HEK293T (cell line): Measurements from ENCODE around the gene BRAT1.

Source experiments
- CTCF ChIA-PET: fragments of 350-600 bp; formaldehyde crosslinking; extraction: SDS; loops from one replicate; lab custom pipeline; 2021; ENCODE audit warnings: antibody characterized with exemption, inconsistent platforms; lab: Yijun Ruan, JAX
- POLR2A ChIA-PET: fragments of 350-600 bp; formaldehyde crosslinking; extraction: SDS; loops from one replicate; lab custom pipeline; 2020; ENCODE audit warnings: antibody characterized with exemption, inconsistent platforms; lab: Yijun Ruan, JAX
- DNase-seq: peaks from one replicate; pipeline ENCODE4 v3.0.0; 2012; ENCODE audit warnings: mixed read lengths; ENCODE audit errors: extremely low spot score
- ARNT ChIP-seq: fragments of 450-650 bp; IDR thresholded peaks from 2 replicates; pipeline ENCODE4 v1.6.1; 2017; ENCODE audit warnings: mild to moderate bottlenecking
- BHLHE40 ChIP-seq: fragments of 450-650 bp; IDR thresholded peaks from 2 replicates; pipeline ENCODE4 v1.6.1; 2016; ENCODE audit warnings: mild to moderate bottlenecking, moderate library complexity, borderline replicate concordance
- CTBP1 ChIP-seq: fragments of 450-650 bp; IDR thresholded peaks from 2 replicates; pipeline ENCODE4 v1.6.1; 2016; ENCODE audit warnings: borderline replicate concordance
- ELF4 ChIP-seq: fragments of 450-650 bp; IDR thresholded peaks from 2 replicates; pipeline ENCODE4 v1.6.1; 2017; ENCODE audit warnings: antibody characterized with exemption
- FOXA1 ChIP-seq: fragments of 450-650 bp; IDR thresholded peaks from 2 replicates; pipeline ENCODE4 v1.6.1; 2016; ENCODE audit warnings: mild to moderate bottlenecking
- FOXK2 ChIP-seq: fragments of 450-650 bp; IDR thresholded peaks from 2 replicates; pipeline ENCODE4 v1.6.1; 2016; ENCODE audit warnings: mild to moderate bottlenecking
- FOXM1 ChIP-seq: fragments of 450-650 bp; IDR thresholded peaks from 2 replicates; pipeline ENCODE4 v1.6.1; 2017; ENCODE audit warnings: mild to moderate bottlenecking, borderline replicate concordance
- HDGF ChIP-seq: fragments of 450-650 bp; IDR thresholded peaks from 2 replicates; pipeline ENCODE4 v1.6.1; 2017; ENCODE audit warnings: antibody characterized with exemption, borderline replicate concordance
- L3MBTL2 ChIP-seq: fragments of 450-650 bp; conservative IDR thresholded peaks from 2 replicates; pipeline ENCODE4 v1.6.1; 2016; ENCODE audit warnings: mild to moderate bottlenecking
- LEF1 ChIP-seq: fragments of 450-650 bp; IDR thresholded peaks from 2 replicates; pipeline ENCODE4 v1.6.1; 2017; ENCODE audit warnings: mild to moderate bottlenecking, borderline replicate concordance
- NFRKB ChIP-seq: fragments of 450-650 bp; IDR thresholded peaks from 2 replicates; pipeline ENCODE4 v1.6.1; 2016; ENCODE audit warnings: mild to moderate bottlenecking, moderate library complexity
- SP1 ChIP-seq: fragments of 450-650 bp; IDR thresholded peaks from 2 replicates; pipeline ENCODE4 v1.6.1; 2017
- SUZ12 ChIP-seq: fragments of 450-650 bp; IDR thresholded peaks from 2 replicates; pipeline ENCODE4 v1.6.1; 2016; ENCODE audit warnings: mild to moderate bottlenecking
- TARDBP ChIP-seq: fragments of 450-650 bp; IDR thresholded peaks from 2 replicates; pipeline ENCODE4 v1.6.1; 2016
- ZNF384 ChIP-seq: fragments of 450-650 bp; IDR thresholded peaks from 2 replicates; pipeline ENCODE4 v1.6.1; 2016
- TF ChIP-seq, protein P1 (sequence below): fragments of 450-650 bp; IDR thresholded peaks from 2 replicates; pipeline ENCODE4 v1.6.1; 2016

The BRAT1 gene

DNA sequence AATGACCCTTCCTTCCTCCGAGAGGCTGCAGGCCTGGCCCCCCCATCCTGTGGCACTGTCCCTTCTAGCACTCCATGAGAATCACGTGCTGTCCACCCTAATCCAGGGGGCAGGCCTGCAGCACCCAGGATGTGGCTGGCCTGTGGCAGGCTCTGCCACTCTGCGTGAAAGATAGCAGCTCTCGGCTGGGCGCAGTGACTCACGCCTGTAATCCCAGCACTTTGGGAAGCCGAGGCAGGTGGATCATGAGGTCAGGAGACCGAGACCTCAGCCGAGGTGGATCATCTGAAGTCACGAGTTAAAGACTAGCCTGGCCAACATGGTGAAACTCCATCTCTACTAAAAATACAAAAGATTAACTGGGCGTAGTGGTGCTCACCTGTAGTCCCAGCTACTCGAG, 54.6 kb downstream of the BRAT1 start:
- DNase-seq = no peak
- ChIA-PET CTCF (no interaction called here), POLR2A (no interaction called here)
- TF ChIP-seq SP1 (no peak), LEF1 (no peak)

- DNase-seq = no peak
- TF ChIP-seq FOXM1 (no peak), LEF1 (no peak), FOXA1 (no peak), HDGF (no peak), BHLHE40 (no peak), ELF4 (no peak), SUZ12 (no peak), TARDBP (no peak), NFRKB (no peak), L3MBTL2 (no peak)
- POLR2A ChIA-PET = no interaction called here
- CTCF ChIA-PET = no interaction called here
Observed at GRCh38 chr7:2499719-2500430, 55.4 kb downstream of the BRAT1 start.

- no peak for DNase-seq
- ChIA-PET CTCF (no interaction called here), POLR2A (no interaction called here)
- TF ChIP-seq ZNF384 (no peak), TARDBP (no peak), ELF4 (no peak), FOXM1 (no peak), LEF1 (no peak), FOXK2 (no peak), ARNT (no peak), NFRKB (no peak), HDGF (no peak), CTBP1 (no peak), BHLHE40 (no peak), SUZ12 (no peak), L3MBTL2 (no peak), FOXA1 (no peak), SP1 (no peak)
- TF ChIP-seq, protein P1, sequence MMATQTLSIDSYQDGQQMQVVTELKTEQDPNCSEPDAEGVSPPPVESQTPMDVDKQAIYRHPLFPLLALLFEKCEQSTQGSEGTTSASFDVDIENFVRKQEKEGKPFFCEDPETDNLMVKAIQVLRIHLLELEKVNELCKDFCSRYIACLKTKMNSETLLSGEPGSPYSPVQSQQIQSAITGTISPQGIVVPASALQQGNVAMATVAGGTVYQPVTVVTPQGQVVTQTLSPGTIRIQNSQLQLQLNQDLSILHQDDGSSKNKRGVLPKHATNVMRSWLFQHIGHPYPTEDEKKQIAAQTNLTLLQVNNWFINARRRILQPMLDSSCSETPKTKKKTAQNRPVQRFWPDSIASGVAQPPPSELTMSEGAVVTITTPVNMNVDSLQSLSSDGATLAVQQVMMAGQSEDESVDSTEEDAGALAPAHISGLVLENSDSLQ = no peak
Observed at GRCh38 chr7:2499181-2499580, 56.1 kb downstream of the BRAT1 start.

DNA sequence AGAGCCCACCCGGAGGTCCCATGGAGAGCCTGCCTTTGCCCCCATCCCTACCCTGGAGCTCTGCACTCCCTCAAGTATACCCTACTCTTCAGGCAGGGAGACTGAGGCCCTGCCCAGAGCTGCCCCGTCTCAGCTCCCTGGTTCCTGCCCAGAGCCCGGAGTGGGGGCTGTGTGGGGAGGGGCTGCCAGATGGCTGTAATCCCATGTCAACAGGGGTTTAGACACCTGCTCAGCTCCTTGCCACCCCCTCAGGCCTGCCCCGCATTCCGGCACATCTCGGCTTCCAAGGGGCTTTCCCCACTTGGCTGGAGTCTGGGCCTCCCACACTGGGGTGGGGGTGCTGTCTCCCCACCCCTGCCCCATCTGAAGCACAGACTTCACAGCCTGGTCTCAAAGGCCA, 56.6 kb downstream of the BRAT1 start:
- no peak for TF ChIP-seq ZNF384
- TF ChIP-seq L3MBTL2 = no peak
- TF ChIP-seq FOXM1 = no peak
- TF ChIP-seq, protein P1 = no peak
- TF ChIP-seq FOXA1 = no peak
- no peak for TF ChIP-seq CTBP1
- TF ChIP-seq TARDBP = no peak
- no peak for TF ChIP-seq LEF1
- TF ChIP-seq ARNT = no peak
- ChIA-PET POLR2A (no interaction called here), CTCF (no interaction called here)
- DNase-seq = no peak

DNA sequence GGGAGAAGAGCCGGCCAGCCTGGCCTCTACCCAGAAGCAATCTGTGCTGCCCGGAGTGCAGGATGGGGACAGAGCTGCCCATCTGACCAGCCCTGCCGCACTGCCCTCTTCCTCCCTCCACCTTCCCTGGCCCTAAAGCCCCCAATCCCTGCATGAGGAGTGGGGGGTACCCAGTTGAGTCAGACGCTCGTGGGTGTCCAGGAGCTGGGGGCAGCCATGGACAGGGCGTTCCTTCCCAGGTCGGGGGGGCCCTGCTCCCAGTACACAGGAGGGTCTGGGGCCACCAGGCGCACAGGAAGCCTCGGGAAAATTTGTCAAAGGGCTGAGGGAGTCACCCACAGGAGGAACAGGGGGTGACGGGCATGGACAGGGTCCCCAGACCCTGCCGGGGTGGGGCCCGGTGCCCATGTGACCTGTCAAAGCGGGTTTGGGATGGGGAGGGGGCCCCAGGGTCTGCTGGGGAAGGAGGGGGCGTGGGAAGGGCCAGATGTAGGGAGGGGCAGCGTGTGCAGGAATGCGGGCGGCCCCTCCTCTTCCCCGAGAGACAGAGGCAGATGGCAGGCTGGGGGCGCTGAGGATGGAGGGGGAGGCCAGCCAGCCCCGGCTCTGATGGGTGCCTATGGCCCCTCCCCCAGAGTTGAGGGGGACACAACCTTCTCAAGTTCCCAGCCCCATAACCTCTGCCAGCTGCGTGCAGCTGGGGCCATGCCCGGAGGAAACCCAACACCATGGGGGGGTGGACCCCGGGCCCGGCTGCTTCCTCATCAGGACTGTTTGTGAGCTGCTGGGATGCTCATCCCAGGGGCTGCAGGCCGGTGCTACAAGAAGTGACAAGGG, 57.6 kb downstream of the BRAT1 start:
- TF ChIP-seq CTBP1 = no peak
- no peak for TF ChIP-seq ZNF384
- TF ChIP-seq ELF4 = no peak
- DNase-seq = no peak
- CTCF ChIA-PET = no interaction called here
- POLR2A ChIA-PET = no interaction called here

DNA sequence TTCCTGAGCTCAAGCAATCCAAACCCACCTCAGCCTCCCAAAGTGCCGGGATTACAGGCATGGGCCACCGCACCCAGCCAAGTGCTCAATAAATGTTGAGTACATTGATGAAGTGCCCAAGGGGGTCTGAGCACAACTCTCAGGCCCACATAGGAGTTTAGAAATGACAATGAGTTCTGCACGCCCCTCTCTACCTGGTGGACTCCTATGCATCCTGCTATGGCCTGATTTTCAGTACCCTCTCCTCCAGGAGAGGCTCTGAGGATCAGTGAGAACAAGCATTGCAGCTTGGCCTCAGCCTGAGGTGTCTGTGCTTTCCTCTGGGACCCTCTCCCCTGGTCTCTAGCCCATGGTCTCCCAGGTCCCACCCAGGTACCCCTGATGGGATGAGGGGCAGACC, 58.3 kb downstream of the BRAT1 start:
- no peak for TF ChIP-seq BHLHE40
- TF ChIP-seq CTBP1 = no peak
- TF ChIP-seq ELF4 = no peak
- no peak for TF ChIP-seq HDGF
- no peak for TF ChIP-seq ARNT
- TF ChIP-seq FOXM1 = no peak
- no peak for TF ChIP-seq FOXK2
- TF ChIP-seq SUZ12 = no peak
- no peak for TF ChIP-seq TARDBP
- TF ChIP-seq, protein P1 = no peak
- TF ChIP-seq SP1 = no peak
- no peak for TF ChIP-seq L3MBTL2
- TF ChIP-seq FOXA1 = no peak
- no peak for TF ChIP-seq NFRKB
- no peak for TF ChIP-seq LEF1
- no peak for TF ChIP-seq ZNF384
- CTCF ChIA-PET = interaction anchor here (0.5 kb wide), 1 partner anchor 76 kb away, joined by 3 read pairs; no protein-coding TSS in a partner anchor
- POLR2A ChIA-PET = no interaction called here
- DNase-seq = no peak
